AG04450 (cell line): Measurements from ENCODE around the gene NBEAL2. TPM values are rescaled to one million over a fixed set of nuclear protein-coding genes. Genes with fewer than 3 reads are reported as not detected.

Experiments used
- CTCF ChIA-PET: fragments of 300-600, 350-600 bp; formaldehyde crosslinking; extraction: SDS; loops from one replicate; lab custom pipeline; 2022; ENCODE audit warnings: antibody characterized with exemption, inconsistent platforms; lab: Charles Lee
- POLR2A ChIA-PET: fragments of 350-600 bp; formaldehyde crosslinking; extraction: SDS; loops from one replicate; lab custom pipeline; 2021; ENCODE audit warnings: antibody characterized with exemption, inconsistent platforms; lab: Yijun Ruan, JAX
- DNase-seq: peaks from one replicate; pipeline ENCODE4 v3.0.0-alpha.2; 2011; ENCODE audit warnings: low read depth, low spot score
- H3K27ac ChIP-seq: one replicate; pipeline ENCODE4 v1.5.1; 2012; ENCODE audit warnings: low read depth, low read length, control low read depth
- H3K27me3 ChIP-seq: one replicate; pipeline ENCODE4 v1.6.0; 2012; ENCODE audit warnings: low read length; ENCODE audit not compliant: control insufficient read depth, insufficient read depth
- H3K4me3 ChIP-seq: 2 replicates; pipeline ENCODE4 v1.5.1; 2011; ENCODE audit warnings: mild to moderate bottlenecking, low read depth, low read length, control low read depth
- H3K9me3 ChIP-seq: 2 replicates; pipeline ENCODE4 v1.5.1; 2012; ENCODE audit warnings: low read length; ENCODE audit not compliant: control insufficient read depth, insufficient read depth
- polyA plus RNA-seq: library from polyadenylated mRNA; depleted of rRNA; stranded (reverse); fragments of >200 nt; gene quantifications from 2 replicates; pipeline ENCODE4 v1.2.3, GENCODE V29; 2011
- TF ChIP-seq, protein P1 (sequence below): IDR thresholded peaks from 2 replicates; pipeline ENCODE4 v1.5.1; 2011; ENCODE audit warnings: low read depth, low read length, control low read depth, inconsistent platforms

Gene NBEAL2
- polyA plus RNA-seq, 1 experiment: 2.1 TPM

- CTCF ChIA-PET: no interaction called here
- POLR2A ChIA-PET: no interaction called here
These were observed 39.7 kb upstream of the NBEAL2 start for GRCh38 chr3:46939578-46940445.

GRCh38 chr3:46942076-46942475 is 37.4 kb upstream of the NBEAL2 start:
- TF ChIP-seq, protein P1, sequence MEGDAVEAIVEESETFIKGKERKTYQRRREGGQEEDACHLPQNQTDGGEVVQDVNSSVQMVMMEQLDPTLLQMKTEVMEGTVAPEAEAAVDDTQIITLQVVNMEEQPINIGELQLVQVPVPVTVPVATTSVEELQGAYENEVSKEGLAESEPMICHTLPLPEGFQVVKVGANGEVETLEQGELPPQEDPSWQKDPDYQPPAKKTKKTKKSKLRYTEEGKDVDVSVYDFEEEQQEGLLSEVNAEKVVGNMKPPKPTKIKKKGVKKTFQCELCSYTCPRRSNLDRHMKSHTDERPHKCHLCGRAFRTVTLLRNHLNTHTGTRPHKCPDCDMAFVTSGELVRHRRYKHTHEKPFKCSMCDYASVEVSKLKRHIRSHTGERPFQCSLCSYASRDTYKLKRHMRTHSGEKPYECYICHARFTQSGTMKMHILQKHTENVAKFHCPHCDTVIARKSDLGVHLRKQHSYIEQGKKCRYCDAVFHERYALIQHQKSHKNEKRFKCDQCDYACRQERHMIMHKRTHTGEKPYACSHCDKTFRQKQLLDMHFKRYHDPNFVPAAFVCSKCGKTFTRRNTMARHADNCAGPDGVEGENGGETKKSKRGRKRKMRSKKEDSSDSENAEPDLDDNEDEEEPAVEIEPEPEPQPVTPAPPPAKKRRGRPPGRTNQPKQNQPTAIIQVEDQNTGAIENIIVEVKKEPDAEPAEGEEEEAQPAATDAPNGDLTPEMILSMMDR: no peak
- DNase-seq: no peak
- POLR2A ChIA-PET: no interaction called here
- no peak overlapping the region for H3K27ac ChIP-seq
- CTCF ChIA-PET: interaction anchor here (0.6 kb wide), 1 partner anchor 227 kb away, joined by 5 read pairs; no protein-coding TSS in a partner anchor
- no peaks in the 10 kb centered on the region for H3K27me3 ChIP-seq
- H3K9me3 ChIP-seq: no peaks in the 10 kb centered on the region
- H3K4me3 ChIP-seq: no peak overlapping the region

More at GRCh38 chr3:46939578-46940445, 39.7 kb upstream of the NBEAL2 start:
- TF ChIP-seq, protein P1: no peak
- no peaks in the 10 kb centered on the region for H3K9me3 ChIP-seq
- H3K27me3 ChIP-seq: no peaks in the 10 kb centered on the region
- H3K27ac ChIP-seq: peak overlapping the region; percentile 21
- DNase-seq: no peak
- H3K4me3 ChIP-seq: no peak overlapping the region

GRCh38 chr3:46942481-46943236 is 36.8 kb upstream of the NBEAL2 start:
- ChIA-PET CTCF (interaction anchor here (0.6 kb wide), 1 partner anchor 227 kb away, joined by 5 read pairs; no protein-coding TSS in a partner anchor), POLR2A (no interaction called here)
- TF ChIP-seq, protein P1: no peak
- Histone ChIP-seq H3K9me3 (no peaks in the 10 kb centered on the region), H3K27ac (no peak overlapping the region), H3K4me3 (no peak overlapping the region), H3K27me3 (no peaks in the 10 kb centered on the region)
- DNase-seq: no peak

- no peaks in the 10 kb centered on the region for H3K27me3 ChIP-seq
- no peak overlapping the region for H3K27ac ChIP-seq
- CTCF ChIA-PET: interaction anchor here (1.1 to 2.1 kb wide), 2 partner anchors 8 to 26 kb away, joined by 8 to 10 read pairs; no protein-coding TSS in a partner anchor
- TF ChIP-seq, protein P1: no peak
- H3K4me3 ChIP-seq: no peak overlapping the region
- no peak for DNase-seq
- POLR2A ChIA-PET: no interaction called here
- no peaks in the 10 kb centered on the region for H3K9me3 ChIP-seq
These were observed 36.0 kb upstream of the NBEAL2 start for GRCh38 chr3:46943237-46944187.
